Astrocyte of the hippocampus (primary cell): Measurements from ENCODE around the gene SNX21.
A peak's percentile ranks its signal among the peaks of the same experiment; 100 is the strongest.
"Not testable (repeated sequence)": the region's sequence is repeated elsewhere in the genome, so short reads cannot be mapped to it uniquely, and the experiment has no call there.

Experiments
- DNase-seq: peaks from one replicate; pipeline ENCODE4 v3.0.0; 2011; ENCODE audit warnings: low read depth, low spot score

The SNX21 gene

GRCh38 chr20:45823949-45824835 lies 9.4 kb upstream of the SNX21 start:
- DNase-seq: peak; percentile 53

GRCh38 chr20:45826381-45827019 lies 7.1 kb upstream of the SNX21 start:
- DNase-seq: no peak

GRCh38 chr20:45827030-45827652 lies 6.5 kb upstream of the SNX21 start, which contains the start of gene TNNC2:
TNNC2 (minus strand) TSS chr20:45827312; CDS start chr20:45827248, 64 bp downstream.
- DNase-seq: no peak

- DNase-seq: no peak
Measured at GRCh38 chr20:45827712-45828111, 5.9 kb upstream of the SNX21 start.

GRCh38 chr20:45828589-45828988 lies 5.0 kb upstream of the SNX21 start:
- peak; percentile 29 for DNase-seq

- not testable (repeated sequence) for DNase-seq
Measured at GRCh38 chr20:45829673-45830106, 3.9 kb upstream of the SNX21 start.

GRCh38 chr20:45832619-45833018 lies 980 bp upstream of the SNX21 start:
- DNase-seq: no peak

- peak; percentile 86 for DNase-seq
Measured at GRCh38 chr20:45833883-45834796, 541 bp downstream of the SNX21 start.

GRCh38 chr20:45834797-45835161 lies 1.2 kb downstream of the SNX21 start:
- no peak for DNase-seq

- DNase-seq: no peak
Measured at GRCh38 chr20:45835329-45835765, 1.7 kb downstream of the SNX21 start.

GRCh38 chr20:45835825-45836224 lies 2.2 kb downstream of the SNX21 start:
- peak; percentile 28 for DNase-seq

GRCh38 chr20:45836841-45837240 lies 3.2 kb downstream of the SNX21 start:
- DNase-seq: no peak

- no peak for DNase-seq
Measured at GRCh38 chr20:45840700-45841198, 7.2 kb downstream of the SNX21 start.

GRCh38 chr20:45841407-45842129 lies 8.0 kb downstream of the SNX21 start:
- DNase-seq: no peak

- no peak for DNase-seq
Measured at GRCh38 chr20:45842169-45842812, 8.7 kb downstream of the SNX21 start.

- no peak for DNase-seq
Measured at GRCh38 chr20:45843506-45843905, 9.9 kb downstream of the SNX21 start.

GRCh38 chr20:45845452-45845851 lies 11.9 kb downstream of the SNX21 start:
- DNase-seq: no peak

- no peak for DNase-seq
Measured at GRCh38 chr20:45848421-45848820, 14.8 kb downstream of the SNX21 start.

GRCh38 chr20:45848969-45849582 lies 15.5 kb downstream of the SNX21 start:
- DNase-seq: no peak
